ENCODE measurements around the gene CRMP1.

DNA sequence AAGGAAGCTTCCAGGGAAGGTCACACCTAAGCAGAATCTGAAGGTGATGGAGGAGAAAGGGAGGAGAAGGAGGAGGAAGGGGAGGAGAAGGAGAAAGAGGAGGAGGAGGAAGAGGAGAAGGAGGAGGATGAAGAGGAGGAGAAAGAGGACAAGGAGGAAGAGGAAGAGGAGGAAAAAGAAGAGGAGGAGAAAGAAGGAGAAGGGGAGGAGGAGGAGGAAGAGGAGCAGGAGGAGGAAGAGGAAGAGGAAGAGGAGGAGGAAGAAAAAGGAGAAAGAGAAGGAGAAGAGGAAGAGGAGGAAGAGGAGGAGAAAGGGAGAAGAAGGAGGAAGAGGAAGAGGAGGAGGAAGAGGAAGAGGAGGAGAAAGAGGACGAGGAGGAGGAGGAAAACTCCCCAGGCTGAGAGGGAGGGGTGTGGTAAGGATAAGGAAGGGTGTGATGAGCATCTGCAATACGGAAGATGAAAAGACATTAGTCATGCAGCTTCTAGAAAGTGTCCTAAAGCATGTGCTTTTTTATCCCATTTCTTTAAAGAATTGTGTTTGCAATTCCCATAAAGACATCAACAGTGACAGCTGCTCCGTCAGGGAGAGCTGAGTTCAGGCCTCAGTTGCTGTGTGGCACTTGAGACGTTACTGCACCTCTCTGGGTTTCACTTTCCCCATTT is 41.1 kb downstream of the CRMP1 start:
- TF ChIP-seq CTCF (IDR thresholded peaks at IDR 0.05) (no peak), EP300 (IDR thresholded peaks at IDR 0.05) (no peak), POLR2A (IDR thresholded peaks at IDR 0.05) (no peak)

All from upper lobe of left lung (tissue), 4 donors.